ENCODE data around the gene ELMO1. TPM values are rescaled to one million over a fixed set of nuclear protein-coding genes. Genes with fewer than 3 reads are reported as not detected.

The ELMO1 gene
- total RNA-seq, 1 experiment from 2014 or later, result 0.36 TPM

GRCh38 chr7:37349979-37350590, 98.6 kb downstream of the ELMO1 start:
- no peak for DNase-seq (ENCODE audit: low read depth)

GRCh38 chr7:37348982-37349381, 99.7 kb downstream of the ELMO1 start:
- no peak for DNase-seq (ENCODE audit: low read depth)

- DNase-seq (ENCODE audit: low read depth), result no peak
Observed at GRCh38 chr7:37346761-37347160, 101.9 kb downstream of the ELMO1 start.

GRCh38 chr7:37344886-37345579, 103.6 kb downstream of the ELMO1 start:
- DNase-seq (ENCODE audit: low read depth), result no peak

- no peak for DNase-seq (ENCODE audit: low read depth)
Observed at GRCh38 chr7:37342688-37343471, 105.8 kb downstream of the ELMO1 start.

- DNase-seq (ENCODE audit: low read depth), result no peak
Observed at GRCh38 chr7:37342176-37342687, 106.4 kb downstream of the ELMO1 start.

GRCh38 chr7:37341033-37341630, 107.5 kb downstream of the ELMO1 start:
- no peak for DNase-seq (ENCODE audit: low read depth)

GRCh38 chr7:37338966-37339365, 109.7 kb downstream of the ELMO1 start:
- no peak for DNase-seq (ENCODE audit: low read depth)

- no peak for DNase-seq (ENCODE audit: low read depth)
Observed at GRCh38 chr7:37337522-37337921, 111.1 kb downstream of the ELMO1 start.

GRCh38 chr7:37336259-37336658, 112.4 kb downstream of the ELMO1 start:
- DNase-seq (ENCODE audit: low read depth), result no peak

GRCh38 chr7:37333075-37333474, 115.6 kb downstream of the ELMO1 start:
- no peak for DNase-seq (ENCODE audit: low read depth)

GRCh38 chr7:37332243-37333016, 116.2 kb downstream of the ELMO1 start:
- no peak for DNase-seq (ENCODE audit: low read depth)

GRCh38 chr7:37330775-37331174, 117.9 kb downstream of the ELMO1 start:
- DNase-seq (ENCODE audit: low read depth), result no peak

GRCh38 chr7:37329940-37330339, 118.7 kb downstream of the ELMO1 start:
- DNase-seq (ENCODE audit: low read depth), result no peak

GRCh38 chr7:37327288-37327687, 121.4 kb downstream of the ELMO1 start:
- no peak for DNase-seq (ENCODE audit: low read depth)

GRCh38 chr7:37323966-37324365, 124.7 kb downstream of the ELMO1 start:
- no peak for DNase-seq (ENCODE audit: low read depth)

GRCh38 chr7:37322831-37323230, 125.8 kb downstream of the ELMO1 start:
- no peak for DNase-seq (ENCODE audit: low read depth)

GRCh38 chr7:37320848-37321468, 127.7 kb downstream of the ELMO1 start:
- DNase-seq (ENCODE audit: low read depth), result peak; percentile 2

- DNase-seq (ENCODE audit: low read depth), result no peak
Observed at GRCh38 chr7:37320140-37320847, 128.4 kb downstream of the ELMO1 start.

- no peak for DNase-seq (ENCODE audit: low read depth)
Observed at GRCh38 chr7:37318541-37318940, 130.1 kb downstream of the ELMO1 start.

Data from RPMI7951 (cell line).